Keratinocyte (primary cell): ENCODE measurements around the gene FYTTD1.
"Not testable (repeated sequence)": the region's sequence is repeated elsewhere in the genome, so short reads cannot be mapped to it uniquely, and the experiment has no call there.

Source experiments
- EZH2 ChIP-seq: IDR thresholded peaks from one replicate; pipeline ENCODE4 v1.6.1; 2012; ENCODE audit warnings: inconsistent platforms, mild to moderate bottlenecking, low read length, moderate library complexity
- TF ChIP-seq, protein P1 (sequence below), 3 experiments: IDR thresholded peaks in 1 of 3; conservative IDR thresholded peaks in 1 of 3; optimal IDR thresholded peaks in 1 of 3; 2 replicates in 2 of 3; 3 replicates in 1 of 3; pipeline versions ENCODE3 to v1.5.1; 2011; ENCODE audit warnings: low read length in 3 of 3, mild to moderate bottlenecking in 3 of 3, moderate library complexity in 2 of 3, control low read depth in 1 of 3, inconsistent platforms in 1 of 3; ENCODE audit not compliant: insufficient read depth in 2 of 3; ENCODE audit errors: extremely low read depth in 1 of 3

GRCh38 chr3:197727878-197728277 lies 21.8 kb upstream of the FYTTD1 start:
- TF ChIP-seq, protein P1, sequence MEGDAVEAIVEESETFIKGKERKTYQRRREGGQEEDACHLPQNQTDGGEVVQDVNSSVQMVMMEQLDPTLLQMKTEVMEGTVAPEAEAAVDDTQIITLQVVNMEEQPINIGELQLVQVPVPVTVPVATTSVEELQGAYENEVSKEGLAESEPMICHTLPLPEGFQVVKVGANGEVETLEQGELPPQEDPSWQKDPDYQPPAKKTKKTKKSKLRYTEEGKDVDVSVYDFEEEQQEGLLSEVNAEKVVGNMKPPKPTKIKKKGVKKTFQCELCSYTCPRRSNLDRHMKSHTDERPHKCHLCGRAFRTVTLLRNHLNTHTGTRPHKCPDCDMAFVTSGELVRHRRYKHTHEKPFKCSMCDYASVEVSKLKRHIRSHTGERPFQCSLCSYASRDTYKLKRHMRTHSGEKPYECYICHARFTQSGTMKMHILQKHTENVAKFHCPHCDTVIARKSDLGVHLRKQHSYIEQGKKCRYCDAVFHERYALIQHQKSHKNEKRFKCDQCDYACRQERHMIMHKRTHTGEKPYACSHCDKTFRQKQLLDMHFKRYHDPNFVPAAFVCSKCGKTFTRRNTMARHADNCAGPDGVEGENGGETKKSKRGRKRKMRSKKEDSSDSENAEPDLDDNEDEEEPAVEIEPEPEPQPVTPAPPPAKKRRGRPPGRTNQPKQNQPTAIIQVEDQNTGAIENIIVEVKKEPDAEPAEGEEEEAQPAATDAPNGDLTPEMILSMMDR (optimal IDR thresholded peaks at IDR 0.05 in 1 of 3, IDR thresholded peaks at IDR 0.05 in 1 of 3, conservative IDR thresholded peaks at IDR 0.05 in 1 of 3; ENCODE audit: extremely low read depth in 1 of 3, insufficient read depth in 2 of 3, low read length in 3 of 3): not testable (repeated sequence)
- not testable (repeated sequence) for TF ChIP-seq EZH2
